ENCODE data around the gene SHC1. TPM values are rescaled to one million over a fixed set of nuclear protein-coding genes. Genes with fewer than 3 reads are reported as not detected.
A peak's percentile ranks its signal among the peaks of the same experiment; 100 is the strongest.
"Not testable (repeated sequence)": the region's sequence is repeated elsewhere in the genome, so short reads cannot be mapped to it uniquely, and the experiment has no call there.

Gene SHC1
- polyA plus RNA-seq, 3 donors, result 49.1 to 197 (median 110) TPM

- 60 to 68% (median 62%) methylated on average over 6 of the region's 6 CpGs for WGBS, 3 donors
- H3K27ac ChIP-seq (ENCODE audit: low read depth, low read length), result no peak overlapping the region
These were observed 11.8 kb upstream of the SHC1 start for GRCh38 chr1:154982341-154982740.

GRCh38 chr1:154978360-154978759, 7.8 kb upstream of the SHC1 start:
- WGBS, 3 donors, result 94 to 96% (median 95%) methylated on average over 3 of the region's 3 CpGs
- H3K27ac ChIP-seq (ENCODE audit: low read depth, low read length), result no peak overlapping the region

- H3K27ac ChIP-seq (ENCODE audit: low read depth, low read length), result not testable (repeated sequence)
- WGBS, 3 donors, result 49 to 60% (median 60%) methylated on average over 3 of the region's 3 CpGs
These were observed 7.2 kb upstream of the SHC1 start for GRCh38 chr1:154977762-154978161.

DNA sequence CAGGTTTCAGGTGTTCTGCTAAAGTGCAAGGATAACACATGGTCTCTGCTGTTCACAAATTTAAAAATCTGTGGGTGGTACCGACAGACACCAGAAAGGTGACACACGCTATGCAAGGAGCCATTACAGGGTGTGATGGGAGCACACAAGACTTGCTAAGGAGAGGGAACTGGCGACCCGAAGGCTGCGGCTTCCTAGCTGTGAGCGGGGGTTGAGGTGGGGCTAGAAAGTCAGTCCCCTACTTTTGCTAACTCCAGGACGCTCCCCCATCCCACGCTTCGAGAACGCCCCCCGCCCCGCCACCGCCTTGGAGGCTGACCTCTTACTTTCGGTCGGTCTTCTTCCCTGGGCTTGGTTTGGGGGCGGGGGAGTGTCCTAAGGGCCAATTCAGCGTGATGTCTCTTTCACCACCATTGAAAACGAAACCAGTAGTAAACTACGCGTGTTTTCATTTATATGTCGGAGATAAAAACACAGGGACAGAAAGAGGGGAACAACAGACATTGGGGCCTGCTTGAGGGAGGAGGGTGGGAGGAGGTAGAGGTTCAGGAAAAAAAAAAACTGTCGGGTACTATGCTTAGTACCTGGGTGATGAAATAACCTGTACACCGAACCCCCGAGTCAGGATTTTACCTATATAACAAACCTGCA, 5.0 kb upstream of the SHC1 start:
- H3K27ac ChIP-seq (ENCODE audit: low read depth, low read length), result peak overlapping the region; percentile 77
- 0 to 1% (median 0%) methylated on average over 24 of the region's 24 CpGs for WGBS, 3 donors

DNA sequence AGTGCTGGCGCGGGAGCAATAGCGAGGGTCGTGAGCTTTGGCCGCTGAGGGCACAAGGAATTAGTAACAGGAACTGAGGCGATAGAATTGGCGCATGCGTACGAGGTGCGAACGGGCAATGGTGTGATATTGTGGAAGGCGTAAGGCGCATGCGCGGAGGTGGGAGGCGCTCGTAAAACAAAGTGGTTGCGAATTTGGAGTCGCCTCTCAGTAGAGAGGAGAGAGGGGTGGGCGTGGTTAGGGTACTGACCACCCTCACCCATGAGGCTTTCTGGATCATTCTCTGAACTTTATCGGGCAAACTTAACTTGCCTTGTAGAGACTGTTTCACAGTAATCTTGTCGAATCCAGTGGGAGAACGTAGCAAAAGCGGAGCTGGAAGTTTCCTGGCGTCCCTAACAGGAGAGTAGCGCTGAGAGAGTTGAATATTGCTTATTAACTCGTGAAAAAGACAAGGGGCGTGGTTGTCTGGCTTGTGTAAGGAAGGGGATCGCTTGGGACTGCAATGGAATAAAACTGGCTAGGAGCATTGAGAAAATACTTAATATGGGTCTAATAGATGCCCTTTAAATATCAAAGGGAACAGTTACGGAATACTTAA, 4.4 kb upstream of the SHC1 start:
- WGBS, 3 donors, result 0% methylated on average over 30 of the region's 30 CpGs
- peak overlapping the region; percentile 77 for H3K27ac ChIP-seq (ENCODE audit: low read depth, low read length)

DNA sequence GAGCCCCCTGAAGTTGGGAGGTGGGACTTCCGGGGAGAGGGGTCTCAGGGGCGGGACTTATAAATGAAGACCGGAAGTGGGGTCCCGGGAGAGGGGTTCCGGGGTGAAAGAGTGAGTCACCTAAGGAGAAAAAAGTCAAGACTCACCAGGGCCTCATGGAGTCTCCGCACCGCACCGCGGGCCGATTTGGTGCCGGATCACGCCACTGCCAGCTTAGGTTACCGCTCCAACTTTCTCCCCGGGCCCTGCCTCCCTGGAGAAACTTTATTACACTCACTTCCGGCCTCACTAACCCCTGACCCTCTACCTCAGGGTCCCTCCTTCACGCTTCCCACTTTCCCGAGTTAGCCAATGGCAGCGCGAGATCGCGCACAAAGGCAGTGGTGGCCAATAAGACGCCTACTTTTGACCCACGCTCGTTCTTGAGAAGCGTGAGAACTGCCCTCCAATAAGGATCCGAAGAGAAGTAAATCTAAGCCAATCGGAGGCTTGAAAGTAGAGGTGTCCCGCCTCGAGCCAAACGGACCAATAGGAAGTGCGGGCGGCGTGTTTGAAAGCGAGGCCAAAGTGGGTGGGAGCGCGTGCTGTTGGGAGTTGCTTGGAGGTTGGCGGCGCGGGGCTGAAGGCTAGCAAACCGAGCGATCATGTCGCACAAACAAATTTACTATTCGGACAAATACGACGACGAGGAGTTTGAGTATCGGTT, 3.7 kb upstream of the SHC1 start, which contains the start of gene CKS1B:
CKS1B (plus strand) TSS at position 580 of the 706 bp plus-strand sequence; CDS start at position 645, 65 bp downstream.
- WGBS, 3 donors, result 0 to 1% (median 1%) methylated on average over 47 of the region's 47 CpGs
- H3K27ac ChIP-seq (ENCODE audit: low read depth, low read length), result peak within 1 kb of the TSS; percentile 80

DNA sequence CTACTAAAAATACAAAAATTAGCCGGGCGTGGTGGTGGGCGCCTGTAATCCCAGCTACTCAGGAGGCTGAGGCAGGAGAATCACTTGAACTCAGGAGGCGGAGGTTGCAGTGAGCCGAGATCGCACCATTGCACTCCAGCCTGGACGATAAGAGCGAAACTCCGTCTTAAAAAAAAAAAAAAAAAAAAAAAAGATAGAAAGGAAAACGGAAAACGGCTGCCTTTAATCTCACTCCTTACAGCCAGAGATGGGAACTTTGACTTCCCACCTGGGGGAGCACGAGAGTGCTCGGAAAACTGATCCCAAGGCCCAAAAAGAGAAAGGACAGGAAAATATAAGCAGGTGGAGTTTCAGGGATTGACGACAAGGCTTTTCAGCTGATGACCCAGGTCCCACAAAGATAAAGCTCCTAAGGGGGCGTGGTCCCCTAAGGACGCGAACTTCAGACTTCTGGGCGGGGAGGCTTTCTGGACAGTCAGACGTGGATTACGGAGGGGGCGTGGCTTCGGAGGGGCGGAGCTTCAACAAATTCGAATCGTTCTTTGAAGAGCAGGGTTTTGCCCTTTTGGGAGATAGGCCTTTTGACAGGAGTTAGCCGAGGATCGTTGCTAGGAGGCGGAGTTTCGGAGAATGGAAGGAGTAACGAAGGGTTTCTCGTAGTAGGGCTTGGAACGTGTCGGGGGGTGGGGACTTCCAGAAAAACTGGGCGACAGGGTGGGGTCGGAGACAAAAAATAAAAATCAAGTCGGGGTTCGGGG, 3.0 kb upstream of the SHC1 start:
- peak overlapping the region; percentile 80 for H3K27ac ChIP-seq (ENCODE audit: low read depth, low read length)
- WGBS, 3 donors, result 3 to 6% (median 4%) methylated on average over 35 to 37 of the region's 37 CpGs

- peak overlapping the region; percentile 64 for H3K27ac ChIP-seq (ENCODE audit: low read depth, low read length)
- 16 to 37% (median 27%) methylated on average over 18 of the region's 18 CpGs for WGBS, 3 donors
These were observed 2.2 kb upstream of the SHC1 start for GRCh38 chr1:154972517-154973343.

GRCh38 chr1:154972213-154972516, 1.6 kb upstream of the SHC1 start:
- 42 to 68% (median 61%) methylated on average over 3 of the region's 3 CpGs for WGBS, 3 donors
- peak overlapping the region; percentile 61 for H3K27ac ChIP-seq (ENCODE audit: low read depth, low read length)

- 32 to 47% (median 39%) methylated on average over 10 of the region's 10 CpGs for WGBS, 3 donors
- peak overlapping the region; percentile 51 for H3K27ac ChIP-seq (ENCODE audit: low read depth, low read length)
These were observed 923 bp upstream of the SHC1 start for GRCh38 chr1:154971341-154971998.

- WGBS, 3 donors, result 21 to 49% (median 33%) methylated on average over 19 to 22 of the region's 22 CpGs
These were observed 591 bp downstream of the SHC1 start for GRCh38 chr1:154969860-154970452.

DNA sequence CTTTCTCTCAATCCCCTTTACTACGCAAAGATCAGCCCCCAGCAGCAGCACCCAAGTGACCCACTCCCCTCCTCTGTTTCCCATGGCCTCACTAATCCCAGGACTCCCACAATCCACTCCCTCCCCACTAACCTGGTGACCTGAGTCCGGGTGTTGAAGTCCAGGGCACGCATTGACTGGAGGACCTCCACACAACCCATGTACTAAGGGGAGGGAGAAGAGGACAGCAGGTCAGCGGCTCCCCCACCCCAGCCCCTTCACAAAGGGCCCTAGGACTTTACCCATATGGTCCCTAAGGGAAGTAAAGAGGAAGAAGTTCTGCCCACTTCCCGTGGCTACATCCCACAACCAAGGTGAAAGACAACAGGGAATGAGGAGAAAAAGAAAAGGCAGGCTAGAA, 1.3 kb downstream of the SHC1 start:
- H3K27ac ChIP-seq (ENCODE audit: low read depth, low read length), result no peak overlapping the region
- WGBS, 3 donors, result 54 to 66% (median 54%) methylated on average over 5 of the region's 5 CpGs

More at GRCh38 chr1:154969860-154970452, 591 bp downstream of the SHC1 start:
- peak overlapping the region; percentile 73 for H3K27ac ChIP-seq (ENCODE audit: low read depth, low read length)

DNA sequence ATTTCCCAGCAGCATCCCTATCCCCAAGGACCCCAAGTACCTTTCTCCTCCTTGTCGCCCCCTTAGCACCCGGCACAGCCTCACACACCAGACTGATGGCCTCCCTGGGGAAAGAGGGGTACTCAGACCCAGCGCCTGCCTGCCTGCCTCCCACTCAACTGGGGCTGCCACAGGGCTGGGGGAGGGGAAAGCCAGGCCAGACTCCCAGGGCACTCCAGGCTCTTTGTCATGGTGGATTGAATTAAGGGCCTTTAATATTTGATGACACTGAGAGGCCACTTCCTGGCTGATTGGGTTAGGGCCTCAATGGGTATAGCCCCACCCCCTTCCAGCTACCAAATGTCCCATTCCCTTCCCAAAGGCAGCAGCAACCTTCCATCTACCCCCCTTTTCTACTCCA, 1.8 kb downstream of the SHC1 start:
- 73 to 87% (median 79%) methylated on average over 2 to 3 of the region's 3 CpGs for WGBS, 3 donors
- H3K27ac ChIP-seq (ENCODE audit: low read depth, low read length), result no peak overlapping the region

- H3K27ac ChIP-seq (ENCODE audit: low read depth, low read length), result no peak overlapping the region
- WGBS, 3 donors, result 67 to 84% (median 80%) methylated on average over 5 of the region's 5 CpGs
These were observed 3.1 kb downstream of the SHC1 start for GRCh38 chr1:154967331-154967950.

DNA sequence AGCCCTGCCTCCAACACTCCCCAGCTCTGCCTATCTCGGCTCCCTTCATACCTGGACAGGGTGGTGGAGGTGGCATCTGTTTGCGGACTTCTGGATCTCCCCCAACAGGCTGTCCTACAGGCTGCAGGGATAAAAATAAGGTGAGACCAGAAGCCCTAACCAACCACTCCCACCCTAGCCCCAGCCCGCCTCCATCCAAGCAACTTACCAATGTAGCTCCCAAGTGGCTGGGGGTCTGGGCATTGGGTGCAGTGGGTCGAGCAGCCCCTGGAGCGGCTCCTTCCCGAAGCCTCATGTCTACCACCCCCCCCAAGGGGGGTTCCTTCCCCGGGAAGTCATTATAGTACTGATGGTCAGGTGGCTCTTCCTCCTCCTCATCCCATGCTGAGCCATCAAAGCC, 4.4 kb downstream of the SHC1 start:
- H3K27ac ChIP-seq (ENCODE audit: low read depth, low read length), result no peak overlapping the region
- WGBS, 3 donors, result 79 to 90% (median 88%) methylated on average over 7 of the region's 7 CpGs

- 72 to 85% (median 82%) methylated on average over 6 of the region's 6 CpGs for WGBS, 3 donors
These were observed 6.2 kb downstream of the SHC1 start for GRCh38 chr1:154964359-154964758.

GRCh38 chr1:154963643-154964042, 6.9 kb downstream of the SHC1 start:
- H3K27ac ChIP-seq (ENCODE audit: low read depth, low read length), result no peak overlapping the region
- WGBS, 3 donors, result 71 to 84% (median 76%) methylated on average over 8 of the region's 8 CpGs

More at GRCh38 chr1:154964359-154964758, 6.2 kb downstream of the SHC1 start:
- H3K27ac ChIP-seq (ENCODE audit: low read depth, low read length), result no peak overlapping the region
